Lung microvascular endothelial cell (primary cell): Measurements from ENCODE around the gene MAGOH. TPM values are rescaled to one million over a fixed set of nuclear protein-coding genes. Genes with fewer than 3 reads are reported as not detected.
"Not testable (repeated sequence)": the region's sequence is repeated elsewhere in the genome, so short reads cannot be mapped to it uniquely, and the experiment has no call there.

Experiments
- DNase-seq, 2 donors: peaks; one replicate each; pipeline versions ENCODE4 v3.0.0 to v3.0.0-alpha.2; 2010; ENCODE audit warnings: low read depth in 2 of 2
- total RNA-seq: library from RNA; depleted of rRNA; stranded (reverse); fragments of >200 nt; gene quantifications from 2 replicates; pipeline ENCODE4 v1.2.1, GENCODE V29; 2014

Gene MAGOH
- total RNA-seq, result 41.0 and 42.3 TPM in 2 replicates

GRCh38 chr1:53238197-53239155 lies at the start of gene MAGOH:
MAGOH (minus strand) TSS chr1:53238518; CDS start chr1:53238448, 70 bp downstream.
- DNase-seq, result peak; percentile 95 to 96

DNA sequence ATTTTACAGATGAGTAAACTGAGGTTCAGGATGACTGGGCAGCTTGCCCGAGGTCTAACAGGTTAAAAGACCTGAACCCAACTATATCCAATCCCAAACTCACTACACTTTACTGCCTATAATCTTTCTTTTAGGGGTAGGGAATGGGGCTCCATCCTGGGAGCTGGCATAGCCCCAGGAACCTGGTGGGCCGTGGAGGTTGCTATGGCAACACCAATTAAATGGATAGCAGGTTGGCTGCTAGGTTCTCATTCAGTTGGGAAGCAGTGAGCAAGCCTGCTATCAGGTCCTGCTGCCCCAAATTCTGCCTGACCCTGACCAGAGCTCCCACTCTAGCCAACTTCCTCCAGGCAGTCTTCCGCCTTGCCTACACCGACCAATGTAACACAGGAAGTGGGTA lies 48.6 kb upstream of the MAGOH start:
- DNase-seq, result no peak

GRCh38 chr1:53285969-53286760 lies 47.8 kb upstream of the MAGOH start:
- no peak for DNase-seq

- DNase-seq, result no peak
These were observed 47.2 kb upstream of the MAGOH start for GRCh38 chr1:53285546-53285945.

DNA sequence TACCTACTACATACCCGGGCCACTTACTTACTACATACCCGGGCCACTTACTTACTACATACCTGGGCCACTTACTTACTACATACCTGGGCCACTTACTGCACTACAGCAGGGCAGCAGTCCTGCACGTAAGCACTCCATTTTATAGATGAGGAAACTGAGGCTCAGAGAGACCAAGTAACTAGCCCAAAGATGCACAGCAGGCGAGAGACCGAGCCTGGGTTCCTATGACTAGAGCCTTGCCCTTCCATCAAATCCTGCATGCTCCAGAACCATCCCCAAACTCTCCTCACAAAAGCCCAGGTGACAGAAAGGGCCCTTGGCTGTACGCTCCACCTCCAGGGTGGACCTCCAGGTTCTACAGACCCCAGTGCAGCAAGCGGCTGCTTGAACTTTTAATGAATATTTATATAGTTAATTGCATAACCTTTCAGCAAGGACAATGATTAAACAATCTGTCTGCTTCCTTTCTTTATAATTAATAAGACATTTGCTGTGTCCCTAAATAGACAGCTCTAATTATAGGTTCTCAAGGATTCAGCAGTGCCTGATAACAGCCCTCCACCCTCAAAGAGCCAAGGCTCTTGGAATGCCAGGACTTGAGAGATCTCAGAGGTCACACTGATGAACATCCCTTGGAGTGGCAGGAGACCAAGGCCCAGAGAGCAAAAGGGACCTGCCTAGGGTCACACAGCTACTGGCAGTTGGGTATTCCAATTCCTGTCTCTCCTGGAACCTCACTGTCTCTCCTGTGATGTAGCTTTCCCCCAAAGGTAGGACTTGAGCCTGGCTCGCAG lies 46.1 kb upstream of the MAGOH start:
- no peak for DNase-seq

DNA sequence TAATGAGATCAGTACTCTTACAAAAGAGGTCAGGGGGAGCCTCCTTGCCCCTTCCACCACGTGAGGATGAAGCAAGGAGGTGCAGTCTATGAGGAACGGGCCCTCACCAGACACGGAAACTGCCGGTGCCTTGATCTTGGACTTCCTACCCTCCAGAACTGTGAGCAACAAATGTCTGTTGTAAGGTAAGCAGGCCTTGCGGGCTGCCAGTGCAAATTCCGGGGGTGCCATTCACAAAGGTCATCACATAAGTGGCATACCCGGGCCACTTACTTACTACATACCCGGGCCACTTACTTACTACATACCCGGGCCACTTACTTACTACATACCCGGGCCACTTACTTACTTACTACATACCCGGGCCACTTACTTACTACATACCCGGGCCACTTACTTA lies 44.8 kb upstream of the MAGOH start:
- not testable (repeated sequence) for DNase-seq

- no peak for DNase-seq
These were observed 42.8 kb upstream of the MAGOH start for GRCh38 chr1:53281133-53281532.

DNA sequence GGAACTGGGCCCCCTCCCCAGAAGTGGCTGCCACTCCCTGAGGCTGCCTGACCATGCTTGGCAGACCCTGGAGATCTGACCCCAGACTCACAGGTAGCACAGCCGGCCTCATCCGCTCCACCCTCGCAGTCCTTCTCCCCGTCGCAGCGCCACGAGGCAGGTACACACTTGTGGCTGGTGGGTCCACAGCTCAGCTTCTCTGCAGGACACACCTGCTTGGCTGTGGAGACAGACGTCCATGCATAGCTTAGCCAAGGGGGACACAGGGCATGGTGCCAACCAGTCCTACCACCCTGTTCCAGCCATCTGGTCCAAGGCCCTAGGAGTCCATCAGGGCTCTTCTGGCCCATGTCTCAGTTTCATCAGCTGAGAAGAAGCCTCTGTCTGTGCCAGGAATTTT lies 42.2 kb upstream of the MAGOH start:
- no peak for DNase-seq

DNA sequence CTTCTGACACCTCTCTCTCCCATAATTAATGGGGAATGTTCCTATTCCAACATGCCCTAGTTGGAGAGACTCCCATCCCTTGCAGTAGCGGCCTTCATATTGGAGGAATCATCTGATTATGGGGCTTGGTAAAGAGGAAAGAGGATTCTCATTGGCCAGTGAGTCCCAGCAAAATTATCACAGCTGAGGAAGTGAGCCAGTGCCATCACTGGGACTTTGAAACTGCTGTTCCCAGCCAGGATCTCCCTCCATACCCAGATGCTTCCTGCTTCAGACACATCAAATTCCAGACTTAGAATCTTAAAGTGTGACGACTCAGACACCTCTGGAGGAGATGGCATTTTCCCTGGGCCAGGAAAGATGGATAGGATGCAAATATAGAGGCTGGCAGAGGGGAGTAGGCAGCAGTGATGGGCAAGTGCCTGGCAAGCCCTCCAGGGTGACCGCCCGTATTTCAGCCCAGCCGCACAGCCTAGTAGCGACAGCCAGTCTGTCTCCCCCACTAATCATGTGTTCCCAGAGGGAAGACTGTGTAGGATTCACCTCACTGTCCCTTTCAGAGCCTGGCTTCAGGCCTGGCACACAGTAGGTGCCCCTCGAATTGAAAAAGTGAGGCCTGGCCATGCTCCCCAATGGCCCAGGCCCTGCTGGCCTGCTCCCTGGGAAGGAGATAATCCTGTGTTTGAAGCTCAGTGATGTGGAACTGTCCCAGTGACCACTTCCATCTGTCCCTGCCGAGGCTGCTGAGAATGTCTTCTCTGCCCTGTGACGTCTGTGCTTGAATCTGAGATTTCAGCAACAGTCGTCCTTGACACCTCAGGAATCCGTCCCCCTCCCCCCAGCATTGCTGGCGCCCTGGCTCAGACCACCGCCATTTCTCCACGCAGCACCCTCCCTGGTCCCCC lies 41.2 kb upstream of the MAGOH start:
- no peak for DNase-seq

DNA sequence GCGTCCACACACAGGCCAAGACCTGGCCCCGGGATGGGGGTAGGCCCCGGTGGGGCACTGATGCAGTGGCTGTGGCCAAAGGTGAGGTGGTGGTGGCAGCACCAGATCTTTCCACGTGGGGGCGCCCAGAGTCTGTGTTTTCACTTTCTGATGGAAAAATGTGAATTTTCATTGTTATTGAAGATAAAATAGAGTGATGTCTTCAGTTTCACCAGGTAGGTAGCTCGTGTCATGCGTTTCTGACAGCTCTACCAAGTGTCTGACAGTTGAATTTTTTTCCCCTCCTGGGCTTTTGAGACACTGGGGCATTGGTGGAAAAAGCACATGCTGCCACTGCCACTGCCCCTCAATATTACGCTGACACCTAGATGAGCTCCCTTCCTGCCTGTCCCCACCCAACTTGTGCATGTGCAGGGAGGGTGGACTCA lies 40.0 kb upstream of the MAGOH start:
- DNase-seq, result peak; percentile 34 to 45

DNA sequence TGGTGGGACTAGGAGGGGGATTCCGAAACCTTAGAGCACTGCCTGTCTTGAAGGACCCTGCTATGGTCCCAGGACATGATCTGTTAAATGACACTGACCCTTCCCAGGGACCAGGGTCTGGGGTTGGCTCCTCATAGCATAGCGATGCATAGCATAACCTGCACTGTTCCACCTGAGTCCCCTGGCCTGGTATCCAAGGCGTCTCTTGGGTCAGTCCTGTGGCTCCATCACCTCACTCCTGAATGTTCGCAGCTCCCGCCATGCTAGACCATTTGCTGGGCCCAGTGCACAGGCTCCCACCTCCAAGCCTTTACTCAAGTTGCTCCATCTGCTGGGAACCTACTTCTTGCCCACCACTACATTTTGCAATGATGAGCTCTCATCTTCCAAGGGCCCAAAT lies 39.0 kb upstream of the MAGOH start:
- no peak for DNase-seq

DNA sequence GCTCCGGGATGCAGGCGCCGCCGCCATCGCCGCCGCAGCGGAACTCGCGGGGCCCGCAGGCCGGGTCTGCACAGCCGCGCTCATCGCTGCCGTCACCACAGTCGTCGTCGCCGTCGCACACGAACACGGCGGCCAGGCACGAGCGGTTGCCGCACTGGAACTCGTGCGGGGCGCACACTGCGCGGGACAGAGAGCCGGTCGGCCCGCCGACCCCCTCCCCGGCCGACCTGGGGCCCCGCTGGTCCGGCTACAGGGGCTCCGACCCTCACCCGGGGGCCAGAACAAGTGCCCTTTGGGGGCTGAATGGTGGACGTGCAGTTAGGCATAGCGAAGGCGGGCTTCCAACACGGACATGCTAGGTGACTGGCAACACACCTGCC lies 38.6 kb upstream of the MAGOH start:
- DNase-seq, result no peak

DNA sequence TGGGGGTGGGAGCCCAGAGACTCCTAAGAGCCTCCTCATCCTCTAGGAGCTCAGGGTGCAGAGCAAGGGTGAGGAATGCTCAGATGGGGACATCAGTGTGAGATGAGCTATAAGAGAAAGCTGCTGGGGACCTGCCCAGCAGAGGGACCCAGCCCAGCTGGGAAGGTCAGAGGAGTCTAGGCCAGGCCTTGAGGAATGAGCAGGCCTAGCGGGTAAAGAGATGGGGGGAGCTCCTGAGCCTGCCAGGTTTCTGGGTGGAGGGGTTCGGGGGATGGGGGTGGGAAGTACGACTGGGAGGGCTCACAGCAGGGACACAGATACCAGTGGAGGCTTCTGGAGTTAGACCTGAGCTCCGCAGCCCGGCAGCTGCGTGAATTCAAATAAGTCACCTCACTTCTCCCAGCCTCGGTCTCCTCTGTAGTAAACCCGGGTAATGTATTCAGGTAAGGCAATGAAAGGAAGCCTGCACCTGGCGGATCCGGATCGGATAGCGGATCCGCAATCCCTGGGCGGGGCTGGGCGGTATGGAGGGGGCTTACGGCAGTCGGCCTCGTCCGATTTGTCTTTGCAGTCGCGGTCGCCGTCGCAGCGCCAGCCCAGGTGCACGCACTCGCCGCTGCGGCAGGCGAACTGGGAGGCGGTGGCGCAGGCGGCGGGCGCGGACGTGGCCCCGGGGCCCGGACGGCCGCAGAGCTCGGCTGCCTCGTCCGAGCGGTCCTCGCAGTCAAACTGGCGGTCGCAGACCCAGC lies 38.0 kb upstream of the MAGOH start:
- DNase-seq, result no peak

DNA sequence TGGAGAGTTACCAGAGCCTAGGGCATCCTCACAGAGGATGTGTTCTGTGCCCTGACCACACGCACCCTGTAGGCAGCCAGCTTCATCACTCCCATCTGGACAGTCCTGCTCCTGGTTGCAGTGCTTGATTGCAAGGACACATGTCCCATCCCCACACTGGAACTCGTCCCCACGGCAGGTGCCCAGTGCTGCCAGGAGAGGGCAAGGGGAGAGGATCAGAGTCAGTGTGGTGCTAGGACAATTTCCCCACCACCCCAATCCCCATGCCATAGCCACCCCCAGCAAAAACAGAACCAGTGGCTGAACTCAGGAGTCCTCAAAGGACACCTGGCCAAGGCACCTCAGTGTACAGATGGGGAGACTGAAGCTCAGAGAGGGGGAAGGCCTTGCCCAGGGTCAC lies 37.2 kb upstream of the MAGOH start:
- no peak for DNase-seq

DNA sequence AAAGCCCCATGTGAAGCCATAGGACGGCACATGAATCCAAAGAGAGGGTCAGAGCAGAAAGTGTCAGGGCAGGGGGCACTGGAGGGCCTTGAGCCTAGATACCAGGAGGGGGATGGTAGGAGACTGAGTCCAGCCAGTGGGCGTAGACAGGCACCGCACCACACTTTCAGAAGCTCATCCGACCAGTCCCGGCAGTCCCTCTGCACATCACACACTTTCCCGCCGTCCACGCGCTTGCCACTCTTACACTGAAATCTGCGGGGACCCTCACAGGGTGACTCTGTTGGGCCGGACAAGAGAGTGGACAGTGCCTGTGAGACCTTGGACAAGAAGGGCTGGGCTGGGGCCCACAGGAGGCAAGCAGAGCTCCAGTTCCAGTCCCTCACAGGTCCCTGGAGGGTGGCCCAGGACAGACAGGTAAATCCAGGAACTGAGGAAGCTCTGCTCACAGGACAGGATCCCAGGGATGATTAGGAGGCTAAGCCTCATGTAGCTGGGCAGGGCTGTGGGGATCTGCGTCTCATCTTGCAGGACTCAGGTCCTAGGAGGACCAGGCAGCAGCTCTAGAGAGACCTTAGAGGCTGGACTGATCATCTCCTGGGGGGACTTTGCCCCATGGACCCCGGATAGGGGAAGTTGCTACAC lies 36.3 kb upstream of the MAGOH start:
- DNase-seq, result no peak

DNA sequence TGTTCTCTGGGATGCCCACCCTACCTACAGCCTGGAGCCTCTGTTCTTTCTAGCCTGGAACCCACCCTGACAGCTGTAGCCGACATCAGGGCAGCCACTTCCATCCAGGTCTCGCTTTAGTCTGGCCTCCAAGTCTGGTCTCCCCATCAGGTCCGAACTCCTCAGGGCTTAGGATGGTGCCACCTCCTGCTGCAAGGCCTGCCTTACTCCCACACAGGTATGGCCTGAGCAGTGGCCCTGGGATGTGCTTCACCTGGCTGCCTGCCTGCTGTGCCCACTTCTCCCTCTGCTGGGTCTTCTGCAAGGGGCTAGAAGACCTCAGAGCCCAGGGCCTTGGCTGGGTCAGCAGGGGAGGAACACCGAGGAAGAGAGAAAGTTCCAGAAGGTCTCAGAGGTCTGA lies 35.7 kb upstream of the MAGOH start:
- DNase-seq, result no peak

- no peak for DNase-seq
These were observed 35.2 kb upstream of the MAGOH start for GRCh38 chr1:53273526-53273925.

GRCh38 chr1:53272349-53272748 lies 34.0 kb upstream of the MAGOH start:
- no peak for DNase-seq

GRCh38 chr1:53271446-53272090 lies 33.2 kb upstream of the MAGOH start:
- no peak for DNase-seq
